ENCODE measurements around the gene LRP1-AS.

Gene LRP1-AS

DNA sequence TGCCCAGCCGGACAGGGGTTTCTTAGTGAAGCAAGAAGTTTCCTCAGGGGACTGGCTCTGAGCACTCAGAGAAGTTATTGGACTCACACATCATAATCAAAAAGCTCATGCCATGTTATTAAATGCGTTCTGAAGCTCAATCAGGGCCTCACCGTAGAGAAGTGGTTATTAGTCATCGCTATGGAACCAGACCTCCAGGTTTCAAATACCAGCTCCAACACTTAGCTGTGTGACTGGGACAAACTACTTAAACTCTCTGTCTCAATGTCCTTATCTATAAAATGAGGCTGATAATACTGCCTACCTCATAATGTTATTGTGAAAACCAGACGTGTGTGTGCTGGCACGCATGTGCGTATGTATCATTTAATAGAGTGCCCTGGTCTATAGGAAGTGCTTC lies 43.6 kb downstream of the LRP1-AS start:
- in situ Hi-C loops (cut with HindIII; ENCODE audit: low sequenced_read_pairs): no loop called here

DNA sequence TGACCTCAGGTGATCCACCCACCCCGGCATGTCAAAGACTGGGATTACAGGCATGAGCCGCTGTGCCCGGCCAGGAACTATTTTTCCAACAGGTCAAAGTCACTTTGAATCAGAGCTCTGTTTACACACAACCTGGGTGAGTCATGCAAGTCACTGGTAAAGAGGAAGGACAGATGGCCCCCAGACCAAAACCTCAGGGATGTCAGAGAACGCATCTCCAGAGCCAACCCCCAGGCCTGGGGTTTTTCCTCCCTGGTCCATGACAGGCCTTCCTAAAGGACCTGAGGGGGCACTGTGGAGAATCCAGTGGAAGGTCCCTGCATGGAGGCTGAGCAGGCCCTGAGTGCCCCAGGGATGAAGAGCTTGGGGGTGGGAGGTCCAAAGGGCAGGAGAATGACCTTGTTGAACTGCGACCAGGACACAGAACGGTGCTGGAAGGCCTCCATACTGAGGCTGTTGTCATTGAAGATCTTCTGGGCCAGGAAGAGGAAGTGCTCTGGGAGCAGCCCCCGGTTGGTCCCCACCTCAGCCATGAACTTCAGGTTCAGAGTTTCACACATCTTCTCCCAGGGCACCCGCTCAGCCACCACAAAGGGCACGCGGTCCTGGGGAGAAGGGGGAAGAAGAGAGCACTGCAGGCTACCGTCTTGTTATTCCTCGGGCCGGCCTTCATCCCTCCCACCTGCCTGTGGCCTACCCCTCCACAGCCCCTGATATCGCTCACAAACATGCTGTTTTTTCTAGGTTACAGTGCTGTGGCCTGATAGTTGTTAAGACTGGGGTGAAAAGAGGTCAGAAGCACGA lies 45.3 kb downstream of the LRP1-AS start:
- in situ Hi-C loops (cut with HindIII; ENCODE audit: low sequenced_read_pairs): no loop called here

DNA sequence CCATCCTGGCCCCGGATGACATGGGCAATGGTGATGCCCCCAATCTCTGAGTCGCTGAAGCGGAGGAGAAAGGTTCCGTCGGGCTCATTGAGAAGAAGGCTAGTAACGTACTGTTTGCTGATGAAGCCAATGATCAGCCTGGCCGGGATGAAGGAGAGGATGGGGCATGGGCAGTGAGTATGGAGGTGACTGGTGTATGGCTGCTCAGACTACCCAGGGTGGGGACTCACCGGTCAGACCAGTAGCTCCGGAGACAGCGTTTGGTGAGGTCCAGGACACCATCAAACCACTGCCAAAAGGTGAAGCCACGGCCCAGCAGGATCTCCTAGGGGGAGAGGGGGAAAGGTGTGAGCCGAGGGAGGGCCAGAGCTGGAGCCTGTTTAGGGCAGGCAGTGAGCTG lies 47.7 kb downstream of the LRP1-AS start:
- in situ Hi-C loops (cut with HindIII; ENCODE audit: low sequenced_read_pairs): no loop called here

DNA sequence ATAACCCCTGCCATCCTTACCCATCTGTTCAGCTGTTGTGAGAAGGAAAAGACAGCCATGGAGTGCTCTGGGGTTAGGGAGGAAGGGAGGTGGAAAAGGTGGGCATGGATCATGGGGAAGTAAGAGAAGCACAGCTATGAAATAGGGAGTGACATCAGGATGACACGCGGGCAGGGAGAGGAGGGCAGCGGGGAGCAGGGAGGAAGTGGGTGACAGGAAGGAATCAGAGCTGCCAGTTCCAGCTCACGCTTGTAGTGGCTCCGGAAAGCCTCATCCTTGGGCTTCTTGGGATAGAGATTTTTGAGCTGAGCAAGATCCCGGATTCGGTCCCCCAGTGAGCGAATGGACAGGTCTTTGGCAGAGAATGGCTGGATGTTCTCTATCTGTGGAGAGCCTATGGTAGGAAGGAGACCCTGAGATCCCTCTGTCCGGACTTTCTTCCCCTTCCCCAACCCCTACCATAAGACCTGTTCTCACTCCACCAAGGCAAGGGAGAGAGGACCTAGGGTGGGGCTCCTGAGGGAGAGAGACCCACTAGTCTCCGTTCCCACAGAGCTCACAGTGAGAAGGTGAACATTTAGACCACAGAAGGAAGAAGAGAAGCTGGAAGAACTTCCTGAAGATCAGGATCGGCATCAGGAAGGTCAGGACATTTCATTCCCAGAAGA lies 48.2 kb downstream of the LRP1-AS start:
- in situ Hi-C loops (cut with HindIII; ENCODE audit: low sequenced_read_pairs): no loop called here

DNA sequence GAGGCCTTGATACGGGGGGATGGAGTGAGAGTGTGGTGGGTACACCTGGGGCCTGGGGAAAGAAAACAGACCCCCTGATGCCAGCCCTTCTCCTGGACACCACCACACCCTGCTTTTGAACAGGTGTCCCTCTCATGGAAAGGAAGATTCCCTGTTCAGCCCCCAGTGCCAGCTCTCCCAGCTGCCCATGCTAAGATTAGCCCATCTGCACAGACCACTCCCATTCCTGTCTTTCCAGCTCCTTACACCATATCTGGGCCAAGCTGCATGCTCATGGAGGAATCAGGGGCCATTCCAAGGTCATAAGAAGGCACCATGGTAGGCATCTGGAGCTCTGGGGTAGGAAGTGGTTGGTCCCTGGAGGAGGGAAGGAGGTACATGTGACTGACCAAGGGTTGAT lies 48.9 kb downstream of the LRP1-AS start:
- in situ Hi-C loops (cut with HindIII; ENCODE audit: low sequenced_read_pairs): no loop called here

DNA sequence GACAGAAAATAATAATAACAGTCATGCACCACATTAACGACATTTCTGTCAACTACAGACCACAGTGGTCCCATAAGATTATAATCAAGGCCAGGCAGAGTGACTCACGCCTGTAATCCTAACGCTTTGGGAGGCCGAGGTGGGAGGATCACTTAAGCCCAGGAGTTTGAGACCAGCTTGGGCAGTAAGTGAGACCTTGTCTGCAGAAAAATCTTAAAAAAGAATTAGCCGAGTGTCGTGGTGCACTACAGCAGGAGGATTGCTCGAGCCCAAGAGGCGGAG lies 49.9 kb downstream of the LRP1-AS start:
- in situ Hi-C loops (cut with HindIII; ENCODE audit: low sequenced_read_pairs): no loop called here

DNA sequence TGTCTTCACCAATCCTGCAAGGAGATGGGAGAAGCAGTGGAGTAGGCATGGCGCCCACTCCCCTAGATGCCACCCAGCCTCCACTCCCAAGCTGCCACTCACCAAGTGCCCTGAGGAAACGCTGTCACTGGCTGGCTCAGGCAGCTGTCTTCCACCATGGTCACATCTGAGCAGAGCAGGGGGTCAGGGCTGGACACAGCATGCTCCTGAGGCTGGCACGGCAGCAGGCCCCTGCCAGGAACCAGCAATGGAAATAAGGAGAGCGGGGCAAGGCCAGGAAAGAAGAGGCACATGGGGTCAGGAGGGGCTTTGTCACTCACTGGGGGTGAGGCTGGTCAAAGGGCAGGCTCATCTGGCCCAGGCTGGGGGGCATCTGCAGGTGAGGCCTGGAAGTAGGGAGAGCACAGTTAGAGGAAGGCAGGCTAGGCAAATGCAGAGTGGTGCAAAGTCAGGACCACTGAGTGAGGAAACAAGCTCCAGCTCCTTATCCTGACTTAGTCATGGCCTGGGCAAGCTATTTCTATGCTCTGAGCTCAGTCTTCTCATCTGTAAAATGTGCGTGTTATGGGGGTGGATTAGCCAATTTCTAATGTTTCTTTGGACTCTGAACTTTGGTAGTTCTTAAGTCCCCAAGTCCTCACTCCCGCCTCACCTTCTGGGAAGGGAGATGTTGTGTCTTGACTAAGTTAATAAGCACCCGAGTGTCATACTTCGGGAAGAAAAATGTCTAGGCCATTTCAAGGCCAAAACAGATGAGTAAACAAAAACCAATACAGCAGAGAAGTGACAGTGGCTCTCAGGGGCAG lies 50.5 kb downstream of the LRP1-AS start:
- in situ Hi-C loops (cut with HindIII; ENCODE audit: low sequenced_read_pairs): no loop called here

DNA sequence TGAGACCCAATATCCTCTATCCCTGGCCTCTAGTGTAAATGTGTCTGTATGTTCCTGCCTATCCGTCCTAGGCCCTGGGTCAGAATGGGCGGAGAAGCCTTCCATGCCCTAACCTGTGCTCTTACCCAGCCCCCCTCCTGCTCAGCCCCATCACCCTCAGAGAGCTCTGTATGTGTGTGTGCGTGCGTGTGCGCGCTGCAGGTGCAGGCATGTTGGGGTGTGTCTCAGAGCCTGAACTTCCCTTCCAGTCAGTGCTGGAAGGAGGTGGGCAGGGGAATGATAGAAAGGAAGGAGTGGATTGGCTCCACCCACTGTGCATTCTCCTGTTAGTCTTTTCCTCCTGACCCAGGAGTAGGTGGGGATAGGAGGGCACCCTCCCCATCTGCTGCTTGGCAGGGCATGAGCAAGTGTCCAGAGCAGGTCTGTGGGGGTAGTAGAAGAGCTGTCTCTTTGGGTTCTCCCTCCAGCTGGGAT lies 51.3 kb downstream of the LRP1-AS start:
- in situ Hi-C loops (cut with HindIII; ENCODE audit: low sequenced_read_pairs): no loop called here

DNA sequence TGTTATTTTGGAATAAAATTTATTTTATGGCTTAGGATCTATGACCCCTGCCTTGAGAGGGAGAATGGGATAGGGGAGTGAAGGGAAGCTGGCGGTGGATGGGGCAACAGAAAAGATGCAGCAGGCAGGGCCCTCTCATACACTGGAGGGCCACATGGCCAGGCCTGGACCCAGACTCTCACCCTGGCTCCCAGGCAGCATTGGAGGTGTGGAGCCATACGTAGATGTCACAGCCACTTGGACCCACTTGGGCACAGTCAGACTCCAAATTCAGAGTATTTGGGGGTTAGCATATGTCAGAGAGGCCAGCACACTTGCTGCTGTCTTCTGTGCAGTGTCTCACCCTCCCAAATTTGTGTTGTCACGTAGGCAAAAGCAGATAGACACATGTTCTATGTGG lies 52.0 kb downstream of the LRP1-AS start:
- in situ Hi-C loops (cut with HindIII; ENCODE audit: low sequenced_read_pairs): no loop called here

Measured in endothelial cell of hepatic sinusoid (primary cell).